ENCODE measurements around the gene ADAMTSL1. TPM values are rescaled to one million over a fixed set of nuclear protein-coding genes. Genes with fewer than 3 reads are reported as not detected.

The ADAMTSL1 gene
- polyA plus RNA-seq, 2 of the 4 experiments (the other 2 are of a cell fraction) = 0.03 TPM; not detected in 1

DNA sequence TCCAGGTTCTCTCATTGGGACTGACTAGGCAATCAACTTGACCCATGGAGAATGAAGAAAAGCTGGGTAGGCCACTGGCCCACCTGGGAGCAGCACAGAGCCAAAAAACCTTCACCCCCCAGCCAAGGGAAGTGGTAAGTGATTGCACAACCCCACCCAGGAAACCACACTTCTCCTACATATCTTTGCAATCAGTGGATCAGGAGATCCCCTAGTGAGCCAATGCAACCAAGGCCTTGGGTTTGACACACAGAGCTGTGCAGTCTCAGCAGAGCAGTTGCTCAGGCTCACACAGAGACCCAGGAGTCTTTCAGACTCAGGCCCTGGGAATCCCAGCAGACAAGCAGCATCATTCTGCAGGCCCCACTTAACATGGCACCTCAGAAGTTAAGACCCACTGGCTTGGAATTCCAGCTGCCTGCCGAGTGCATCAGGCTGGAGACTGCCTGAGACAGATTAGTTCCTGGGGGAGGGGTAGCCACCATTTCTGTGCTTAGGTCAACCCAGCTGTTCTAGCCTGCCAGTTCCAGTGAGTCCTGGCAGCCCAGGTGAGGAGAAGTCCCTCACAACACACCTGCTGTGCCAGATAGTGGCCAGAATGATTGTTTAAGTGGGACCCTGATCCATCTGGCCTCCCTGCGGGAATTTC is 422.7 kb downstream of the ADAMTSL1 start:
- ChIA-PET POLR2A (no interaction called here), CTCF (no interaction called here)
- no peak for DNase-seq (ENCODE audit: low read depth in 1 of 2, low spot score in 1 of 2)
- H3K9me3 ChIP-seq = peaks cover 8% of the 10 kb centered on the region; the same call in 2 of the 3 replicates
- H3K27ac ChIP-seq = no peak overlapping the region
- no peak for FAIRE-seq
- H3K4me3 ChIP-seq = no peak overlapping the region
- ATAC-seq = no peak
- H3K4me1 ChIP-seq = no peaks in the 10 kb centered on the region
- no peak overlapping the region for H3K4me2 ChIP-seq
- WGBS (ENCODE audit: missing lambda C conversion rate) = 0% methylated on average over 1 of the region's 2 CpGs
- TF ChIP-seq PHF8 (IDR thresholded peaks at IDR 0.05; ENCODE audit: borderline replicate concordance, low read depth) (no peak), HOXA7 (CRISPR knock-in tag; IDR thresholded peaks at IDR 0.05) (no peak)
- TF ChIP-seq, protein P1, sequence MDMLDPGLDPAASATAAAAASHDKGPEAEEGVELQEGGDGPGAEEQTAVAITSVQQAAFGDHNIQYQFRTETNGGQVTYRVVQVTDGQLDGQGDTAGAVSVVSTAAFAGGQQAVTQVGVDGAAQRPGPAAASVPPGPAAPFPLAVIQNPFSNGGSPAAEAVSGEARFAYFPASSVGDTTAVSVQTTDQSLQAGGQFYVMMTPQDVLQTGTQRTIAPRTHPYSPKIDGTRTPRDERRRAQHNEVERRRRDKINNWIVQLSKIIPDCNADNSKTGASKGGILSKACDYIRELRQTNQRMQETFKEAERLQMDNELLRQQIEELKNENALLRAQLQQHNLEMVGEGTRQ (IDR thresholded peaks at IDR 0.05) = no peak

DNA sequence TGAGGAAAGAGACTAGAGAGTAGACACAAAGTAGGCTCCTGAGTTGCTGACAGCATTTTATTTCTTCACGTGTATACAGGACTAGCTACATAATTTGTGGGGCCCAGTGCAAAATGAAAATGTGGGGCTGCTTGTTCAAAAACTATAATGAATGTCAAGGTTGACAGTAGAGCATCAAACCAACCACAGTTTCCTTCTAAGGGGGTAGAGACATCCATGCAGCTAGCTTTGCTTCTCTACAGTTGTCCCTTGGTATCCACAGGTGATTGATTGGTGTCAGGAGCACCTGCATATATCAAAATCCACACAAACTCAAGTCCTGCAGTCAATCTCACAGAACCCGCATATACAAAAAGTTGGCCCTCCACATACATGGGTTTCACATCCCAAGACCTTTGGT is 429.5 kb downstream of the ADAMTSL1 start:
- TF ChIP-seq, protein P2, sequence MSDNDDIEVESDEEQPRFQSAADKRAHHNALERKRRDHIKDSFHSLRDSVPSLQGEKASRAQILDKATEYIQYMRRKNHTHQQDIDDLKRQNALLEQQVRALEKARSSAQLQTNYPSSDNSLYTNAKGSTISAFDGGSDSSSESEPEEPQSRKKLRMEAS (IDR thresholded peaks at IDR 0.05) = no peak
- TF ChIP-seq TFCP2L1 (CRISPR knock-in tag; IDR thresholded peaks at IDR 0.05) = no peak
- no peak for TF ChIP-seq SMC3 (IDR thresholded peaks at IDR 0.05)
- TF ChIP-seq NPAS2 (CRISPR knock-in tag; IDR thresholded peaks at IDR 0.05; ENCODE audit: borderline replicate concordance) = no peak
- TF ChIP-seq, protein P3, sequence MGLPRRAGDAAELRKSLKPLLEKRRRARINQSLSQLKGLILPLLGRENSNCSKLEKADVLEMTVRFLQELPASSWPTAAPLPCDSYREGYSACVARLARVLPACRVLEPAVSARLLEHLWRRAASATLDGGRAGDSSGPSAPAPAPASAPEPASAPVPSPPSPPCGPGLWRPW (IDR thresholded peaks at IDR 0.05) = no peak
- TF ChIP-seq CBX2 (IDR thresholded peaks at IDR 0.05; ENCODE audit: borderline replicate concordance, low read depth) = no peak
- TF ChIP-seq MAFK (IDR thresholded peaks at IDR 0.05; ENCODE audit: partially characterized antibody) = no peak
- no peak for TF ChIP-seq RNF2 (IDR thresholded peaks at IDR 0.05; ENCODE audit: borderline replicate concordance, low read depth)
- TF ChIP-seq ZC3H11A (IDR thresholded peaks at IDR 0.05) = no peak
- TF ChIP-seq POLR2AphosphoS2 (conservative IDR thresholded peaks at IDR 0.05; ENCODE audit: low read length) = no peak
- TF ChIP-seq GATA3 (IDR thresholded peaks at IDR 0.05; ENCODE audit: borderline replicate concordance) = no peak
- no peak for TF ChIP-seq RFX5 (IDR thresholded peaks at IDR 0.05)
- TF ChIP-seq JUNB (IDR thresholded peaks at IDR 0.05) = no peak
- no peak for TF ChIP-seq FOXS1 (CRISPR knock-in tag; IDR thresholded peaks at IDR 0.05)
- no peak for TF ChIP-seq NFE2L2 (conservative IDR thresholded peaks at IDR 0.05; ENCODE audit: low read length)
- TF ChIP-seq HEYL (CRISPR knock-in tag; IDR thresholded peaks at IDR 0.05) = no peak

DNA sequence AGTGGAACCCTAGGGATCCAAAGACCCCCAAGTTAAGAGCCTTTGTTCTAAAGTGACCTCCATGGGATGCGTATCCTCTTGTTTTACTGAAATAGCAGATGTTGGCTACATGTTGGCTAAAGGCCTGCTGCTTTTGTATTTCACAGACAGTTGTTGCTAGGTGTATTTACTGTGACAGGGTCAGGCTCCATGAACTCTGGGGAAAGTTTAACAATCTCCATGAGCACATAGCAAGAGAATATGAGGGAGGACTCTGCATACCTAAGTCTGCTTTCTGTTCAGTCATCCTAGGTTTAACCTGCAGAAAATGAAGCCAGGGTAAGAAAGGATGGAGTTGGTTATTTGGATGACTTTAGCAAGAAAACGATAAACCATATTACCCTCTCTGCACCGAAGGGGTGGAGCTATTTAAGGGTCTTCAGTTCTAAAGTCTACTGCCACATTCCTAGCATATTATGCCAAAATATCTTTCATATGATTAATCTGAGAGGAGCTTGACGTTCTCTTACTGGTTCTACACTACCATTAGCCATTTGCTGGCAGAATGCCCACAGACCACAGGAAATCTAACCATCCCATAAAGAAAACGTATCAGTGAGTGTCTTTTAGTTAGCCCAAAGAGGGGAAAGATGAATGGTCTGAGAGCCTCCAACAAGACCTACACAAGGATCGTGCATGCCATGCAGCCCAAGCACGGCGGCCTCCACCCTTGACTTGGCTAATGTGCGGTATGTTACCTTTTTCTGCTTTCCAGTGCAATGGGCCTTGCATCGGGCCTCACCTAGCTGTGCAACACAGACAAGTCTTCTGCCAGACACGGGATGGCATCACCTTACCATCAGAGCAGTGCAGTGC is 431.3 kb downstream of the ADAMTSL1 start:
- TF ChIP-seq HOXB13 (CRISPR knock-in tag; IDR thresholded peaks at IDR 0.05; ENCODE audit: low read depth) = no peak
- TF ChIP-seq NFE2L2 (conservative IDR thresholded peaks at IDR 0.05; ENCODE audit: low read length) = no peak
- no peak for TF ChIP-seq FOSL2 (IDR thresholded peaks at IDR 0.05)
- no peak for TF ChIP-seq FOSL2 (CRISPR knock-in tag; IDR thresholded peaks at IDR 0.05)
- no peak for TF ChIP-seq MYC (IDR thresholded peaks at IDR 0.05; ENCODE audit: borderline replicate concordance, low read length)
- TF ChIP-seq, protein P4, sequence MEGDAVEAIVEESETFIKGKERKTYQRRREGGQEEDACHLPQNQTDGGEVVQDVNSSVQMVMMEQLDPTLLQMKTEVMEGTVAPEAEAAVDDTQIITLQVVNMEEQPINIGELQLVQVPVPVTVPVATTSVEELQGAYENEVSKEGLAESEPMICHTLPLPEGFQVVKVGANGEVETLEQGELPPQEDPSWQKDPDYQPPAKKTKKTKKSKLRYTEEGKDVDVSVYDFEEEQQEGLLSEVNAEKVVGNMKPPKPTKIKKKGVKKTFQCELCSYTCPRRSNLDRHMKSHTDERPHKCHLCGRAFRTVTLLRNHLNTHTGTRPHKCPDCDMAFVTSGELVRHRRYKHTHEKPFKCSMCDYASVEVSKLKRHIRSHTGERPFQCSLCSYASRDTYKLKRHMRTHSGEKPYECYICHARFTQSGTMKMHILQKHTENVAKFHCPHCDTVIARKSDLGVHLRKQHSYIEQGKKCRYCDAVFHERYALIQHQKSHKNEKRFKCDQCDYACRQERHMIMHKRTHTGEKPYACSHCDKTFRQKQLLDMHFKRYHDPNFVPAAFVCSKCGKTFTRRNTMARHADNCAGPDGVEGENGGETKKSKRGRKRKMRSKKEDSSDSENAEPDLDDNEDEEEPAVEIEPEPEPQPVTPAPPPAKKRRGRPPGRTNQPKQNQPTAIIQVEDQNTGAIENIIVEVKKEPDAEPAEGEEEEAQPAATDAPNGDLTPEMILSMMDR (IDR thresholded peaks at IDR 0.05) = no peak
- no peak for TF ChIP-seq CHD4 (IDR thresholded peaks at IDR 0.05; ENCODE audit: borderline replicate concordance)
- no peak for TF ChIP-seq HDAC2 (IDR thresholded peaks at IDR 0.05)
- no peak for TF ChIP-seq HOXA7 (CRISPR knock-in tag; IDR thresholded peaks at IDR 0.05)
- TF ChIP-seq, protein P1 (IDR thresholded peaks at IDR 0.05) = no peak
- TF ChIP-seq TP53 (CRISPR knock-in tag; IDR thresholded peaks at IDR 0.05) = no peak
- TF ChIP-seq, protein P2 (IDR thresholded peaks at IDR 0.05) = no peak
- FAIRE-seq (no peak), DNase-seq (ENCODE audit: low read depth in 1 of 2, low spot score in 1 of 2) (no peak), ATAC-seq (no peak)
- ChIA-PET CTCF (no interaction called here), POLR2A (no interaction called here)
- H3K4me3 ChIP-seq = no peak overlapping the region
- H3K9me3 ChIP-seq = no peaks in the 10 kb centered on the region
- no peak overlapping the region for H3K27ac ChIP-seq
- H3K4me2 ChIP-seq = no peak overlapping the region
- WGBS (ENCODE audit: missing lambda C conversion rate) = 47% methylated on average over 11 of the region's 11 CpGs
- no peaks in the 10 kb centered on the region for H3K4me1 ChIP-seq

More for the DNA sequence above, 429.5 kb downstream of the ADAMTSL1 start:
- no peak for FAIRE-seq
- H3K4me3 ChIP-seq = no peak overlapping the region
- DNase-seq (ENCODE audit: low read depth in 1 of 2, low spot score in 1 of 2) = no peak
- no peaks in the 10 kb centered on the region for H3K4me1 ChIP-seq
- H3K27ac ChIP-seq = no peak overlapping the region
- 46% methylated on average over 2 of the region's 2 CpGs for WGBS (ENCODE audit: missing lambda C conversion rate)
- ChIA-PET CTCF (no interaction called here), POLR2A (no interaction called here)
- no peak overlapping the region for H3K4me2 ChIP-seq
- no peak for ATAC-seq
- no peaks in the 10 kb centered on the region for H3K9me3 ChIP-seq
